IPS-NIHi7 (cell line): ENCODE results near the gene COL5A1.
"Not testable (repeated sequence)": the region's sequence is repeated elsewhere in the genome, so short reads cannot be mapped to it uniquely, and the experiment has no call there.

Source experiments
- DNase-seq: peaks from one replicate; pipeline ENCODE4 v3.0.0; 2012; ENCODE audit warnings: mixed read lengths; ENCODE audit errors: extremely low spot score

Gene COL5A1

GRCh38 chr9:134655586-134656333, 14.2 kb downstream of the COL5A1 start:
- no peak for DNase-seq

GRCh38 chr9:134656334-134657006, 14.9 kb downstream of the COL5A1 start:
- no peak for DNase-seq

GRCh38 chr9:134657666-134658377, 16.2 kb downstream of the COL5A1 start:
- DNase-seq = no peak

- DNase-seq = peak; percentile 52
These were observed 16.9 kb downstream of the COL5A1 start for GRCh38 chr9:134658378-134658955.

- no peak for DNase-seq
These were observed 18.1 kb downstream of the COL5A1 start for GRCh38 chr9:134659688-134660131.

- DNase-seq = no peak
These were observed 18.8 kb downstream of the COL5A1 start for GRCh38 chr9:134660407-134660806.

GRCh38 chr9:134661299-134661698, 19.7 kb downstream of the COL5A1 start:
- no peak for DNase-seq

GRCh38 chr9:134661791-134662142, 20.2 kb downstream of the COL5A1 start:
- no peak for DNase-seq

- no peak for DNase-seq
These were observed 20.7 kb downstream of the COL5A1 start for GRCh38 chr9:134662143-134662876.

GRCh38 chr9:134663084-134663483, 21.5 kb downstream of the COL5A1 start:
- no peak for DNase-seq

- DNase-seq = no peak
These were observed 22.3 kb downstream of the COL5A1 start for GRCh38 chr9:134663753-134664415.

- no peak for DNase-seq
These were observed 22.8 kb downstream of the COL5A1 start for GRCh38 chr9:134664446-134664845.

- no peak for DNase-seq
These were observed 24.6 kb downstream of the COL5A1 start for GRCh38 chr9:134666208-134666607.

- no peak for DNase-seq
These were observed 25.2 kb downstream of the COL5A1 start for GRCh38 chr9:134666831-134667230.

GRCh38 chr9:134668977-134669376, 27.4 kb downstream of the COL5A1 start:
- not testable (repeated sequence) for DNase-seq

GRCh38 chr9:134669399-134669955, 27.9 kb downstream of the COL5A1 start:
- no peak for DNase-seq

GRCh38 chr9:134670042-134670525, 28.5 kb downstream of the COL5A1 start:
- DNase-seq = no peak

GRCh38 chr9:134670851-134671281, 29.3 kb downstream of the COL5A1 start:
- DNase-seq = no peak

GRCh38 chr9:134671341-134672113, 29.9 kb downstream of the COL5A1 start:
- DNase-seq = no peak

GRCh38 chr9:134676361-134676760, 34.8 kb downstream of the COL5A1 start:
- DNase-seq = no peak
